Measurements from ENCODE around the gene PPP1R16B.

Gene PPP1R16B

GRCh38 chr20:38926142-38926933 lies 120.8 kb downstream of the PPP1R16B start, which contains the start of gene FAM83D:
TSS of gene FAM83D (plus strand) at chr20:38926417. CDS start at chr20:38926443, 26 bp downstream.
- H3K4me3 ChIP-seq (ENCODE audit: low read depth, low read length) = peak within 1 kb of the TSS; percentile 98
- TF ChIP-seq, protein P1, sequence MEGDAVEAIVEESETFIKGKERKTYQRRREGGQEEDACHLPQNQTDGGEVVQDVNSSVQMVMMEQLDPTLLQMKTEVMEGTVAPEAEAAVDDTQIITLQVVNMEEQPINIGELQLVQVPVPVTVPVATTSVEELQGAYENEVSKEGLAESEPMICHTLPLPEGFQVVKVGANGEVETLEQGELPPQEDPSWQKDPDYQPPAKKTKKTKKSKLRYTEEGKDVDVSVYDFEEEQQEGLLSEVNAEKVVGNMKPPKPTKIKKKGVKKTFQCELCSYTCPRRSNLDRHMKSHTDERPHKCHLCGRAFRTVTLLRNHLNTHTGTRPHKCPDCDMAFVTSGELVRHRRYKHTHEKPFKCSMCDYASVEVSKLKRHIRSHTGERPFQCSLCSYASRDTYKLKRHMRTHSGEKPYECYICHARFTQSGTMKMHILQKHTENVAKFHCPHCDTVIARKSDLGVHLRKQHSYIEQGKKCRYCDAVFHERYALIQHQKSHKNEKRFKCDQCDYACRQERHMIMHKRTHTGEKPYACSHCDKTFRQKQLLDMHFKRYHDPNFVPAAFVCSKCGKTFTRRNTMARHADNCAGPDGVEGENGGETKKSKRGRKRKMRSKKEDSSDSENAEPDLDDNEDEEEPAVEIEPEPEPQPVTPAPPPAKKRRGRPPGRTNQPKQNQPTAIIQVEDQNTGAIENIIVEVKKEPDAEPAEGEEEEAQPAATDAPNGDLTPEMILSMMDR (IDR thresholded peaks at IDR 0.05; ENCODE audit: low read depth, low read length) = no peak
- peaks cover 5% of the 10 kb centered on the region for H3K4me1 ChIP-seq
- H3K36me3 ChIP-seq = peaks cover 25% of the 10 kb centered on the region
- no peaks in the 10 kb centered on the region for H3K9me3 ChIP-seq
- H3K27me3 ChIP-seq = no peaks in the 10 kb centered on the region
- peak; percentile 98 for DNase-seq

DNA sequence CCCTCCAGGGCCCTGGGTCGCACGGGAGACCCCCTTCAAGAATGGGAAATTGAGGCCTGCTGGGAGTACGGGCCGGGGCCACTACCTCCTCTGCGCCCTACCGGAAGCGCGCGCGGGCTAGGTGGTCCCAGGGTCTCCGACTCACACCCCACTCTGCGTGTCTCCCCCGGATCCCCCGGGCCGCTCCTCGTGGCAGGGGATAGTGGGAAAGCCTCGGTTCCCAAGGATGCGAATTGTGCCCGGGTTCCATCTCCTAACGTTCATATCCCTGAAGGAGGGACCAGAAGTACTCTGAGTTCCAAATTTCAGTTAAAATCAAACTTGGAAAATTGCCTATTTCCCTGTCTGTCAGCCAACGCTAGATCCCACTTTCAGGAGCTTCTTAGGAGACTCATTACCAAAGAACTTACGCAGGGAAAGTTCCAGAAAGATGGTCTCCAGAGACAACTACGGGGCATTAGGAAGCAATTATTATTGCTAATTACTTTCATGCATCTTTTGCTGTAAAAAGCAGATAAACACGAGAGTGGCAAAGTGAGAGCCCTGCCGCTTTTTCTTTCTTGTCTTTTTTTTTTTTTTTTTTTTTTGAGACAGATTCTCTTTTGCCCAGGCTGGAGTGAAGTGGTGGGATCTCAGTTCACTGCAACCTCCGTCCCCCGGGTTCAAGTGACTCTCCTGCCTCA lies 121.6 kb downstream of the PPP1R16B start:
- Histone ChIP-seq H3K27me3 (no peaks in the 10 kb centered on the region), H3K4me1 (peaks cover 5% of the 10 kb centered on the region), H3K36me3 (peaks cover 26% of the 10 kb centered on the region), H3K9me3 (no peaks in the 10 kb centered on the region), H3K4me3 (ENCODE audit: low read depth, low read length) (peak overlapping the region; percentile 98)
- TF ChIP-seq, protein P1 (IDR thresholded peaks at IDR 0.05; ENCODE audit: low read depth, low read length) = no peak
- DNase-seq = no peak

DNA sequence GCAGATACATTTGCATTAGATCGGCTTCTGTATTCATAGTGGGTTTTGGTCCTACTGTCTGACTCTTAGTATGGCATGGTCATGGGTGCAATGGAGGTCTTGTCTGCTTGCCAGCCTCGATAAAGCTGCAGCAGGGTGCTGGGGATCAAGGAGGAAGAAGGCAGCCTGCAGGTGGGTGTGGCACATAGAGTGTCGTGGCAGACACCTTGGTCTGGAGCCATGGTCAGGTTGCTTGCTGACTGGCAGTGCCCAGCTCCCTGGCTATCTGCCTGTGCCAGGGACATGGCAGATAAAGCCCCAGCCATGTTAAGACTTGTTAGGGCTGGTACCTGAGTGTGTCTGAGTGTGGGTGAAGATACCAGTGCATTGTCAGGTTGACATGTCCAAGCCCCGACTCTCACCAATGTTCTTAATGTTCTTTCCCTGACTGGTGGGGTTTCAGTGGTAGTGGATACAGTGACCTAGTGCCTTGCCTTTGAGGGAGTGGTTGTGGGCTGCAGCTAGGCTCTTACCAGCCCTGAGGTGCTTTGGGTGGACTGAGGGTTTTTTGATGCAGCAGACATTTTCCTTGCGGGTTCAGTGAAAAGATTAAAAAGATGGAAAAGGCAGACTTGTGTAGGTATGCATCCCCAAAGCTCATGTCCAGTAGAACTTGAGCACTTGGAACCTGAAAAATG lies 122.5 kb downstream of the PPP1R16B start:
- DNase-seq = no peak
- Histone ChIP-seq H3K9me3 (no peaks in the 10 kb centered on the region), H3K27me3 (no peaks in the 10 kb centered on the region), H3K36me3 (peaks cover 33% of the 10 kb centered on the region), H3K4me1 (peaks cover 5% of the 10 kb centered on the region), H3K4me3 (ENCODE audit: low read depth, low read length) (peak overlapping the region; percentile 98)
- TF ChIP-seq, protein P1 (IDR thresholded peaks at IDR 0.05; ENCODE audit: low read depth, low read length) = no peak

- H3K36me3 ChIP-seq = peaks cover 35% of the 10 kb centered on the region
- TF ChIP-seq, protein P1 (IDR thresholded peaks at IDR 0.05; ENCODE audit: low read depth, low read length) = no peak
- peaks cover 5% of the 10 kb centered on the region for H3K4me1 ChIP-seq
- no peaks in the 10 kb centered on the region for H3K27me3 ChIP-seq
- H3K4me3 ChIP-seq (ENCODE audit: low read depth, low read length) = no peak overlapping the region
- no peak for DNase-seq
- no peaks in the 10 kb centered on the region for H3K9me3 ChIP-seq
Measured at GRCh38 chr20:38930242-38930569, 124.7 kb downstream of the PPP1R16B start.

DNA sequence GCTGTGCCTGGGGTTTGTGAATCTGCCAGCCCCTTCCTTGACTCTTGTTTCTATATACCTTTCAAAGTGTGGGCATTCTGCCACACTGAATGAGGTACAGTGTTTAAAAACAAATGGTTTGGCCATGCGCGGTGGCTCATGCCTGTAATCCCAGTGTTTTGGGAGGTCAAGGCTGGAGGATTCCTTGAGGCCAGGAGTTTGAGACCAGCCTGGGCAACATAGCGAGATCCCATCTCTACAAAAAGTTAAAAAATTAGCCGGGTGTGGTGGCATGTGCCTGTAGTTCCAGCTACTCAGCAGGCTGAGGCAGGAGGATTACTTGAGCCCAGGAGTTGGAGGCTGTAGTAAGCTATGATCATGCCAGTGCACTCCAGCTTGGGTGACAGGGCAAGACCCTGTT lies 126.5 kb downstream of the PPP1R16B start:
- Histone ChIP-seq H3K27me3 (no peaks in the 10 kb centered on the region), H3K9me3 (no peaks in the 10 kb centered on the region), H3K36me3 (peaks cover 48% of the 10 kb centered on the region), H3K4me1 (peaks cover 5% of the 10 kb centered on the region), H3K4me3 (ENCODE audit: low read depth, low read length) (no peak overlapping the region)
- DNase-seq = no peak
- TF ChIP-seq, protein P1 (IDR thresholded peaks at IDR 0.05; ENCODE audit: low read depth, low read length) = no peak
